OCI-M2 (cell line): ENCODE measurements around the gene RPS6KB1.
"Not testable (repeated sequence)": the region's sequence is repeated elsewhere in the genome, so short reads cannot be mapped to it uniquely, and the experiment has no call there.

ENCODE experiments used
- DNase-seq: peaks from one replicate; lab custom pipeline; 2025; ENCODE audit not compliant: unreplicated experiment; lab: John Stamatoyannopoulos, UW

Gene RPS6KB1

DNA sequence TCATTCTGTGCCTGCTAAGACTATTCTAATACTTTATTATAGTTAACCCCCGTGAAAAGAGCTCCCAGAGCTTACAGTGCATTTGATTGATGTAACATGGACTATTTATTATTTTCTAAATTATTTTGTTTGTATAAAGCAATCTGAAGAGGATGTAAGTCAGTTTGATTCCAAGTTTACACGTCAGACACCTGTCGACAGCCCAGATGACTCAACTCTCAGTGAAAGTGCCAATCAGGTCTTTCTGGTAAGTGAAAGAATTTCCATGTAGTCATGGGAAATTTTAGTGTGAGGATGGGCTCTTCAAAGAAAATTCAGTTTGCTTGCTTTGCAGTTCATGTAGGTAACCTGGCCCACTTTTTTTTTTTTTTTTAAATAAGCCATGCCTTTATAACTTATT lies 47.8 kb downstream of the RPS6KB1 start:
- DNase-seq = not testable (repeated sequence)

DNA sequence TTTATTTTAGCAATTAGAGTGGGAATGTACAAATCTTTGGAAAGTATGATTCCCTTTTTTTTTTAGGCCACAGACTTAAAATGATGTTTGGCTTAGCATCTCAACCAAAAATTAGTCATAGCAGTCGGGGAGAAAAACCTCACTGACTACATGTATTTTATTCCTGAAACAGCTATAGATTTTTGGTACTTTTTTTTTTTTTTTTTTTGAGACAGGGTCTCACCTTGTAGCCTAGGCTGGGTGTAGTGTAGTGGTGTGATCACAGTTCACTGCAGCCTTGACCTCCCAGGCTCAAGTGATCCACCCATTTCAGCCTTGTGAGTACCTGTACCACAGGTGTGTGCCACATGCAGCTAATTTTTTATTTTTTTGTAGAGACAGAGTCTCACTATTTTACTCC lies 48.2 kb downstream of the RPS6KB1 start:
- DNase-seq = no peak

DNA sequence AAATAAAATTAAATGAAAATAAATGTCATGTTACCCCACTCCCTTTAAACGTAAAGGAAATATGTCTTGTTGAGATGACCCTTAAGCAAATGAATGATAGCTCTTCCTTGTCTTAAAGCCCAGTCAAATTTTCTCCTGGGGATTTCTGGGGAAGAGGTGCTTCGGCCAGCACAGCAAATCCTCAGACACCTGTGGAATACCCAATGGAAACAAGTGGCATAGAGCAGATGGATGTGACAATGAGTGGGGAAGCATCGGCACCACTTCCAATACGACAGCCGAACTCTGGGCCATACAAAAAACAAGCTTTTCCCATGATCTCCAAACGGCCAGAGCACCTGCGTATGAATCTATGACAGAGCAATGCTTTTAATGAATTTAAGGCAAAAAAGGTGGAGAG lies 53.5 kb downstream of the RPS6KB1 start:
- DNase-seq = not testable (repeated sequence)

DNA sequence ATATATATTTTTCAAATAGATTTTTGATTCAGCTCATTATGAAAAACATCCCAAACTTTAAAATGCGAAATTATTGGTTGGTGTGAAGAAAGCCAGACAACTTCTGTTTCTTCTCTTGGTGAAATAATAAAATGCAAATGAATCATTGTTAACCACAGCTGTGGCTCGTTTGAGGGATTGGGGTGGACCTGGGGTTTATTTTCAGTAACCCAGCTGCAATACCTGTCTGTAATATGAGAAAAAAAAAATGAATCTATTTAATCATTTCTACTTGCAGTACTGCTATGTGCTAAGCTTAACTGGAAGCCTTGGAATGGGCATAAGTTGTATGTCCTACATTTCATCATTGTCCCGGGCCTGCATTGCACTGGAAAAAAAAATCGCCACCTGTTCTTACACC lies 54.4 kb downstream of the RPS6KB1 start:
- not testable (repeated sequence) for DNase-seq

DNA sequence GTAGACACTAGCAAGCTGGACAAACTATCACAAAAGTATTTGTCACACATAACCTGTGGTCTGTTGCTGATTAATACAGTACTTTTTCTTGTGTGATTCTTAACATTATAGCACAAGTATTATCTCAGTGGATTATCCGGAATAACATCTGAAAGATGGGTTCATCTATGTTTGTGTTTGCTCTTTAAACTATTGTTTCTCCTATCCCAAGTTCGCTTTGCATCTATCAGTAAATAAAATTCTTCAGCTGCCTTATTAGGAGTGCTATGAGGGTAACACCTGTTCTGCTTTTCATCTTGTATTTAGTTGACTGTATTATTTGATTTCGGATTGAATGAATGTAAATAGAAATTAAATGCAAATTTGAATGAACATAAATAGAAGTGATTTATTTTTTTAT lies 57.1 kb downstream of the RPS6KB1 start:
- no peak for DNase-seq

DNA sequence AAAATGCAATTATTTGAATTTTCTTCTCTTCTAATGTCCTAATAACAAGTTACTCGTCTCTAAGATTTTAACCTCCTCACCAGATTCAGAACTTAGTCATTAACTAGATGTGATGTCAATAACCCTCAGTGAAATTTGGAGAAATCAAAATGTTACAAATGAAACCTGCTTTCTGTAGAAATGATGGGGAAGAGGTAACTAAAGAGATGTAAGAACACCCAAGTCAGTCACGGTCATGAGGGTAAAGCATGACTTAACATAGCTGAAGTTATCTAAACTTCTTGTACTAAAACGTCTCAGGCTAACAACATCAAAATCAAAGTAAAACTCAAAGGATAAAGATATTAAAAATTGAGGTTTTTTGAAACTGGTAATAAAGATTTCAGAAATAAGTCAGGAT lies 61.9 kb downstream of the RPS6KB1 start:
- DNase-seq = no peak

DNA sequence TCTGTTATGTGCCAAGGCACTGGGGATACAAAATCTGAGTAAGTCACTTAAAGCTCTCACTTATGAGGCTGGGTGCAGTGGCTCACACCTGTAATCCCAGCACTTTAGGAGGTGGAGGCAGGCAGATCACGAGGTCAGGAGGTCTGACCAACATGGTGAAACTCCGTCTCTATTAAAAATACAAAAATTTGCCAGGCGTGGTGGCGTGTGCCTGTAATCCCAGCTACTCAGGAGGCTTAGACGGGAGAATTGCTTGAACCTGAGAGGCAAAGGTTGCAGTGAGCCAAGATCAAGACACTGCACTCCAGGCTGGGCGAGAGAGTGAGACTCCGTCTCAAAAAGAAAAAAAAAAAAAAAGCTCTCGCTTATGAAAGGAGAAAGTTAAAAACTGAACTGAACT lies 66.7 kb downstream of the RPS6KB1 start:
- DNase-seq = not testable (repeated sequence)

DNA sequence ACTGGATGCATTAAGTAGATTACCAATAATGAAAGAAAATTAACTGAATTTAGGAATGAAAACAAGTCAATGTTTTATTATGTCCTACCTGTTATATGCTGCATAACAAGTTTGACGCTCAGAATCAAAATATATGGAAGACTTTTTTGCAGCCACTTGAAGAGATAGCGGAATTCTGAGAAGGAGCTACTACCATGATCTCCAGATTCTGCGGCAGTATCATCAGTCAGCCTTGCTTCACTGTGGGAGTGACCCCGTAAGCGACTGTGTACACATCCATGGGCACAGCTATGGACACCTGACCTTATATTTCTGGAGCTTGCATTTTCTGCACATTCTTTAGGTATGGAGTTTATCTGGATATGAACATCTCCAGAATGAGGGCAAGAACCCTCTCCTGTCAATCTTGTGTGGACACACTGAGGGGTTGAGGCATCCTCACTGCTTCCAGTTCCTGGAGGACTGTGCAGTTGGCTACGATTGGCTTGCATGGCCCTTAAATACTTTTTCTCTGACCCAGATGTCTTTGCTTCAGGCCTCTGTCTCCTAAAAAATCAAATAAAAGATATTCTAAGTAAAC lies 69.9 kb downstream of the RPS6KB1 start:
- no peak for DNase-seq

DNA sequence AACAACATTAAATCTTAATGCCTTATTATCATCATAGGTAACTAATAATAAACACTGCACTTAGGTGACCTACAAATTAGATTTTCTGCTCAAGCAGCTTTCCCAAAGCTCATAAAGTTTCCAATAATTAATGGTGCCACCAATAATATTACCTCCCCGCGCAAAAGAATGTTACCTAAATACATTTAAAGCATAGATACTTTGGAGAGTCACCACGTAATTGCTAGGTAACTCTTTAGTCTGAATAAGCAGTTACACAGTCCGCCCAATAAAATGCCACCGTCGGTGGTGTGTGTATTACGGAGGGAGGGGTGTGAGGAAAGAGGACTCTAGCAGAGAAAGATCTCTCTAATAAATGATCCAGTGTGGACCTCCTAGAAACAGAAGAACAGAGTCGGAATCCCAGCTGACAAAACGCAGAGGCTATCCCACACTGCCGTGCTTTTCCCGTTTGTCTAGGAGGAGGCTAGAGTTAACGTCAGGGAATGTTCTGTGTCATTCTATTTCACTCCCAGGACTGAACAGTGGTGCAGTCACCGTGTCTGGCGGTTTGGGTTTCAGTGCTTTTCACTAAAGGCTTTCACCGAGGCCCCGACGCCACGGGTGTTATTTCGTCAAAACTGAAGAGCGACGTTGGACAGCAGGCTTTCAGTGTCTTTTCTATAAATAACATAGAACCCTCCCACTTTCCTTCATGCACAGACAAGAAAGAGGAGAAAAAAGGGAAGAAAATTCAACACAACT lies 71.0 kb downstream of the RPS6KB1 start:
- no peak for DNase-seq

DNA sequence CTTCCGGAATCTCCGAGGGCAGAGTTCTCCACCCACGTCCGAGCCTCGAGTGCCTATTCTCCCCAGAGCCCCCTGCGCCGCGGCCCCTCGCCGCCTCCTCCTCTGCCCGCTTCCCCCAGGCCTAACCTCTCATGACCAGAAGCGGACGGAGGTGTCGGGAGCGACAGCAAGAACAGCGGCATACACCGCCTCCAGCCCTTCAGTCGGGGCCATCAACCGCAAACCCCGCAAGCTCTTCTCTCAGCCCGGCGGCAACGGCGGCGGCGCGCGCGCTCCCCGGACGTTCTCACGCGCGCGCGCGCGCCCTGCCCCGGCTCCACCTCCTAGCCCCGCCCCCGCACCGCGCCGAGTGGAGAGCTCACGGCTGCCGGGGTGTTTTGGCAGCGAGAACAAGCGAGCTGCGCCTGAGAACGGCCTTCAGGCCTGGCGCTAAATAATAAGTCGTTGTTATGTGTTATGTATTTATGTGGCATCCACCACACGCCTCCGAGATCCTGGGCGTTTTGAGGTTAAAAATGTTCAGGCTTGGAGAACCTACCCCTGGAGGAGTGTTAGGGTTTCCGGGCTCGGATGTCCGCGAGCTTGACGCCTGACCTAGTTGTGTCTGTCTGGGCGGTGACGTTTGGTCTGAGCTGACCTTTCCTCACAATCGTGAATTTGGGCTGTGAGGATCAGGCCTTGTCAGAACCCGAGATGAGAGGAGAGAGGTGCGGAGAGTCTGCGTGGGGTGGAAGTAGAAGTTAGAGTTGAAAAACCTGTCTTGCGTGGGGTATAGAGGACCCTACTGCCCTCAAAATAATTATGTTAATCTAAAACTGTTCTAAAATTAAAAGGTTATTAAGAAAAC lies 71.8 kb downstream of the RPS6KB1 start, which contains the start of gene RNFT1:
TSS of gene RNFT1 (minus strand) at position 259 of the 847 bp plus-strand sequence. CDS start at position 182, 77 bp downstream.
- peak; percentile 77 for DNase-seq

DNA sequence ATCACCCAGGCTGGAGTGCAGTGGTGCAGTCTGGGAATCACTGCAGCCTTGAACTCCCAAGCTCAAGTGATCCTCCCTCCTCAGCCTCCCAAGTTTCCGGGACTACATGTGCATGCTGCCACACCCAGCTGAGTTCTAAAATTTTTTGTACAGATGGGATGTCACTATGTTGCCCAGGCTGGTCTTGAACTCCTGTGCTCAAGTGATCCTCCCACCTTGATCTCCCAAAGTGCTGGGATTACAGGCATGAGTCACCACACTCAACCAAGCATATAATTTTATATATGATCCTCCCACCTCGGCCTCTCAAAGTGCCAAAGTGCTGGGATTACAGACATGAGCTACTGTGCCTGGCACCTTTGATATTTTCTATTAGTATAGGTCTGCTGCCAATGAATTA lies 78.8 kb downstream of the RPS6KB1 start:
- not testable (repeated sequence) for DNase-seq

DNA sequence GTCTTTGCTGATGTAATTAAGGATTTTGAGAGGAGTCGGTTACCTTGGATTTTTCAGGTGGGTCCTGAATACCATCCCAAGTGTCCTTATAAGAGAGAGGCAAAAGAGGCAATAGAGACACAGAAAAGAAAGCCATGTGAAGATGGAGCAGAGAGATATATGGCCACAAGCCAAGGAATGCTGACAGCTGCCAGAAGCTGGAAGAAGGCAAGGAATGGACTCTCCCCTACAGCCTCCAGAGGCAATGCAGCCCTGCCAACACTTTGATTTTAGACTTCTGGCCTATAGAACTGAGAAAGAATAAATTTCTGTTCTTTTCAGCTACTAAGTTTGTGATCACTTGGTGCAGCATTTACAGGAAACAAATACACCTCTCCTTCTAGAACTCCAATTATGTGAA lies 79.9 kb downstream of the RPS6KB1 start:
- no peak for DNase-seq

DNA sequence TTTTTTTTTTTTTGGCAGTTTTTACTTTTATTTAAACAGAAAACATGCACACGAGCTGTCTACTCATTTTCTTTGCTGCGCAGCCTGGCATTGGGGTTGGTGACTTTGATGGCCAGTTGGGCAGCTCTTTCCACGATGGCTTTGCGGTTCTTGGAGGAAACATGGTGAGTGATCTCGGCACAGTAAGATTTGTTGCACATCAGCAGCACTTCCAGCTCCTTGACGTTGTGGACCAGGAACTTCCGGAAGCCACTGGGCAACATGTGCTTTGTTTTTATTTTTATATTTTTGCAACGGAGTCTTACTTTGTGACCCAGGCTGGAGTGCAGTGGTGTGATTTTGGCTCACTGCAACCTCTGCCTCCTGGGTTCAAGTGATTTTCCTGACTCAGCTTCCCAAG lies 80.6 kb downstream of the RPS6KB1 start:
- DNase-seq = not testable (repeated sequence)

DNA sequence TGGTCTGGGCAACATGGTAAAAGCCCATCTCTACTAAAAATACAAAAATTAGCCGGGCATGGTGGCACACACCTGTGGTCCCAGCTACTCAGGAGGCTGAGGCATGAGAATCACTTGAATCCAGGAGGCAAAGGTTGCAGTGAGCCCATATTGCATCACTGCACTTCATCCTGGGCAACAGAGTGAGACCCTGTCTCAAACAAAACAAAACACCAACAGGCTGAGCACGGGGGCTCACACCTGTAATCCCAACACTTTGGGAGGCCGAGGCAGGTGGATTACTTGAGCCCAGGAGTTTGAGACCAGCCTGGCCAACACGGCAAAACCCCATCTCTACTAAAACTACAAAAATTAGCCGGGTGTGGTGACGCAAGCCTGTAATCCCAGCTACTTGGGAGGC lies 82.2 kb downstream of the RPS6KB1 start:
- not testable (repeated sequence) for DNase-seq

DNA sequence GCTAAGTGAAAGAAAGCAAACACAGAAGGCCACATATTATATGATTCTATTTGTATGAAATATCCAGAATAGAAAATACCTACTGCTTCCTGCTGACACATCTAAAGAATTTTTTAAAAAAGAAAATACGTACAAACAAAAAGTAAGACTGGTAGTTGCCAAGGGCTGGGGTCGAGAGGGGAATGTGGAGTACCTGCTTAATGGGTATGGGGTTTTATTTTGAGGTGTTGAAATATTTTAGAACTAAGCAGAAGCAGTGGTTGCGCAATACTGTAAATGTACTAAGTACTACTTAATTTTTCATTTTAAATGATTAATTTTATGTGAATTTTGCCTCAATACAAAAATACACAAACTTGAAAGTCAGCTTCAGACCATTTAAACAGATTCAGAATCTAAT lies 103.7 kb downstream of the RPS6KB1 start:
- not testable (repeated sequence) for DNase-seq
